GM21723 (cell line): Measurements from ENCODE around the gene FAAP100.

ENCODE experiments used
- ATAC-seq: cut with Tn5 transposase; IDR thresholded peaks from one replicate; pipeline ENCODE4 v1.9.1; 2021; ENCODE audit warnings: mild to moderate bottlenecking, moderate library complexity; ENCODE audit not compliant: unreplicated experiment

The FAAP100 gene

GRCh38 chr17:81526662-81527571, 25.2 kb downstream of the FAAP100 start:
- no peak for ATAC-seq

- ATAC-seq: no peak
Measured at GRCh38 chr17:81524865-81525159, 27.3 kb downstream of the FAAP100 start.

- no peak for ATAC-seq
Measured at GRCh38 chr17:81524039-81524864, 27.9 kb downstream of the FAAP100 start.

GRCh38 chr17:81523402-81524038, 28.6 kb downstream of the FAAP100 start:
- no peak for ATAC-seq

- no peak for ATAC-seq
Measured at GRCh38 chr17:81522491-81523401, 29.4 kb downstream of the FAAP100 start.

- no peak for ATAC-seq
Measured at GRCh38 chr17:81520021-81520901, 31.9 kb downstream of the FAAP100 start.

GRCh38 chr17:81519284-81520020, 32.7 kb downstream of the FAAP100 start:
- ATAC-seq: no peak

GRCh38 chr17:81518785-81519283, 33.3 kb downstream of the FAAP100 start:
- ATAC-seq: no peak

- ATAC-seq: no peak
Measured at GRCh38 chr17:81518113-81518784, 33.9 kb downstream of the FAAP100 start.

- ATAC-seq: peak; percentile 31
Measured at GRCh38 chr17:81517339-81518112, 34.6 kb downstream of the FAAP100 start.

- no peak for ATAC-seq
Measured at GRCh38 chr17:81517009-81517338, 35.2 kb downstream of the FAAP100 start.

GRCh38 chr17:81516439-81516838, 35.7 kb downstream of the FAAP100 start:
- ATAC-seq: no peak

- no peak for ATAC-seq
Measured at GRCh38 chr17:81515530-81516041, 36.6 kb downstream of the FAAP100 start.

- ATAC-seq: peak; percentile 21
Measured at GRCh38 chr17:81514739-81515529, 37.2 kb downstream of the FAAP100 start.

- ATAC-seq: no peak
Measured at GRCh38 chr17:81514489-81514738, 37.7 kb downstream of the FAAP100 start.

- no peak for ATAC-seq
Measured at GRCh38 chr17:81513753-81514488, 38.2 kb downstream of the FAAP100 start.
